Gastrocnemius medialis (tissue), 4 donors: Measurements from ENCODE around the gene APOBR. TPM values are rescaled to one million over a fixed set of nuclear protein-coding genes. Genes with fewer than 3 reads are reported as not detected.
A peak's percentile ranks its signal among the peaks of the same experiment; 100 is the strongest.
"Not testable (repeated sequence)": the region's sequence is repeated elsewhere in the genome, so short reads cannot be mapped to it uniquely, and the experiment has no call there.

ENCODE experiments used
- ATAC-seq, 2 donors: fragments of 150-250 bp; one replicate each; pipeline ENCODE4 v1.9.1; 2016
- DNase-seq, 2 donors: peaks; one replicate each; pipeline ENCODE4 v3.0.0-alpha.2; 2019
- H3K27ac ChIP-seq, 4 donors: fragments of 200-600 bp; sonication (generic); 1 replicate in 1 of 4; 2 replicates in 3 of 4; pipeline ENCODE4 v1.5.1; 2016 to 2018; ENCODE audit warnings: mild to moderate bottlenecking in 2 of 4, moderate library complexity in 1 of 4
- H3K27me3 ChIP-seq, 3 donors: fragments of 200-600 bp; sonication (generic) in 2 of 3; 1 replicate in 1 of 3; 2 replicates in 2 of 3; pipeline versions ENCODE4 v1.5.1 to v1.6.0; 2016 to 2019; ENCODE audit warnings: mild to moderate bottlenecking in 1 of 3, moderate library complexity in 1 of 3
- H3K36me3 ChIP-seq, 2 donors: fragments of 200-600 bp; sonication (generic) in 1 of 2; one replicate each; pipeline ENCODE4 v1.5.1; 2017 to 2018
- H3K4me1 ChIP-seq, 2 donors: fragments of 200-600 bp; sonication (generic) in 1 of 2; one replicate each; pipeline ENCODE4 v1.5.1; 2016 to 2017; ENCODE audit warnings: mild to moderate bottlenecking in 2 of 2
- H3K4me3 ChIP-seq, 4 donors: fragments of 200-600 bp; sonication (generic) in 3 of 4; 1 replicate in 1 of 4; 2 replicates in 3 of 4; pipeline ENCODE4 v1.5.1; 2016 to 2019; ENCODE audit warnings: mild to moderate bottlenecking in 2 of 4
- H3K9me3 ChIP-seq, 3 donors: fragments of 200-600 bp; sonication (generic) in 2 of 3; 1 replicate in 1 of 3; 2 replicates in 2 of 3; pipeline ENCODE4 v1.5.1; 2016 to 2019
- POLR2A ChIP-seq, 2 donors: fragments of 450-650 bp; IDR thresholded peaks; one replicate each; pipeline ENCODE4 v1.6.1; 2017; ENCODE audit warnings: antibody characterized with exemption in 2 of 2, mild to moderate bottlenecking in 2 of 2, moderate library complexity in 2 of 2
- in situ Hi-C, 4 donors: fragments of 200-750 bp; cut with MboI; loops; one replicate each; pipeline versions ENCODE4 v1.15.0 to v1.8.0; 2017; ENCODE audit warnings: low sequenced_read_pairs in 4 of 4
- intact Hi-C: fragments of 100-400 bp; cut with DNase I; formaldehyde crosslinking; loops from one replicate; pipeline ENCODE4 v1.15.1; 2023; ENCODE audit warnings: low total_unique reads
- total RNA-seq, 4 donors: library from RNA; depleted of rRNA; stranded (reverse); fragments of >200 nt; gene quantifications; one replicate each; pipeline versions ENCODE4 v1.1.0 to v1.2.3, GENCODE V29; 2016
- TF ChIP-seq, protein P1 (sequence below), 5 experiments: fragments of 450-650 bp in 3 of 5; fragments of 200-600 bp in 2 of 5; sonication (generic) in 2 of 5; IDR thresholded peaks in 4 of 5; conservative IDR thresholded peaks in 1 of 5; 1 replicate in 4 of 5; 2 replicates in 1 of 5; pipeline ENCODE4 v1.5.1; 2016 to 2019; ENCODE audit warnings: antibody characterized with exemption in 5 of 5, mild to moderate bottlenecking in 3 of 5, moderate library complexity in 3 of 5

The APOBR gene
- total RNA-seq, 4 donors from 2014 or later: 0.15 to 1.4 (median 0.54) TPM

DNA sequence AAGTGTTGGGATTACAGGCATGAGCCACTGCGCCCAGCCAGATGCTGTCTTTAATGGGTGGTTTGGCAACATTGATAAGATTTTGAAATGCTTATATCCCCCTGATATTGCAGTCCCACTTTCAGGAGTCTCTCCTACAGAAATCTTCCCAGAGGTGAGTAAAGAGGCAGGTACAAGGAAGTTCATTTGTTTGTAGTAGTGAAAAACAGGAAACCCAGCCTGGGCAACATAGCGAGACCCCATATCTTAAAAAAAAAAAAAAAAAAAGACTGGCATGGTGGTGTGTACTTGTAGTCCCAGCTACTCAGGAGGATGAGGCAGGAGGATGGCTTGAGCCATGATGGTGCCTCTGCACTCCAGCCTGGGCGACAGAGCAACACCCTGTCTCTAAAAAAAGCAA lies 50.6 kb downstream of the APOBR start:
- Histone ChIP-seq H3K4me1 (peaks cover 0 to 3% of the 10 kb centered on the region in 2 donors), H3K27ac (peak overlapping the region in 1 of 4 donors; percentile 6), H3K9me3 (no peaks in the 10 kb centered on the region), H3K36me3 (no peaks in the 10 kb centered on the region), H3K27me3 (no peaks in the 10 kb centered on the region), H3K4me3 (no peak overlapping the region)
- in situ Hi-C loops: loop anchor here in 2 of 4 donors (5.0 to 25.0 kb wide), 2 partner anchors 53 to 292 kb away; partner anchors contain the start of genes APOBR (in 1 of the 2), CLN3 (in 1 of the 2) and TUFM (in 1 of the 2)
- TF ChIP-seq POLR2A (IDR thresholded peaks at IDR 0.05): no peak
- TF ChIP-seq, protein P1, sequence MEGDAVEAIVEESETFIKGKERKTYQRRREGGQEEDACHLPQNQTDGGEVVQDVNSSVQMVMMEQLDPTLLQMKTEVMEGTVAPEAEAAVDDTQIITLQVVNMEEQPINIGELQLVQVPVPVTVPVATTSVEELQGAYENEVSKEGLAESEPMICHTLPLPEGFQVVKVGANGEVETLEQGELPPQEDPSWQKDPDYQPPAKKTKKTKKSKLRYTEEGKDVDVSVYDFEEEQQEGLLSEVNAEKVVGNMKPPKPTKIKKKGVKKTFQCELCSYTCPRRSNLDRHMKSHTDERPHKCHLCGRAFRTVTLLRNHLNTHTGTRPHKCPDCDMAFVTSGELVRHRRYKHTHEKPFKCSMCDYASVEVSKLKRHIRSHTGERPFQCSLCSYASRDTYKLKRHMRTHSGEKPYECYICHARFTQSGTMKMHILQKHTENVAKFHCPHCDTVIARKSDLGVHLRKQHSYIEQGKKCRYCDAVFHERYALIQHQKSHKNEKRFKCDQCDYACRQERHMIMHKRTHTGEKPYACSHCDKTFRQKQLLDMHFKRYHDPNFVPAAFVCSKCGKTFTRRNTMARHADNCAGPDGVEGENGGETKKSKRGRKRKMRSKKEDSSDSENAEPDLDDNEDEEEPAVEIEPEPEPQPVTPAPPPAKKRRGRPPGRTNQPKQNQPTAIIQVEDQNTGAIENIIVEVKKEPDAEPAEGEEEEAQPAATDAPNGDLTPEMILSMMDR (IDR thresholded peaks at IDR 0.05 in 4 of 5, conservative IDR thresholded peaks at IDR 0.05 in 1 of 5): no peak
- no peak for DNase-seq
- intact Hi-C loops: no loop called here
- ATAC-seq: no peak

DNA sequence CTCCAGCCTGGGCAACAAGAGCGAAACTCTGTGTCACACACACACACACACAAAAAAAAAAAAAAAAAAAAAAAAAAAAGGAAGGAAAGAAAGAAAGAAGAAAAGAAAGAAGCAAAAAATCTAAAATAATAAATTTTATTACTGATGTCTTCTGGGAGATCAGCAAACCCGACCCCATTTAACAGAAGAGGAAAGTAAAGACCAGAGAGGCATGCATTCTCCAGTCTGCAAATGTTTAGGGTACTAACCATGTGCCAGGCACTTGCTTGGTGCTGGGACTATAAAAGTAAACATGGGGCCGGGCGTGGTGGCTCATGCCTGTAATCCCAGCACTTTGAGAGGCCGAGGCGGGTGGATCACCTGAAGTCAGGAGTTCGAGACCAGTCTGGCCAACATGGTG lies 51.5 kb downstream of the APOBR start:
- H3K4me1 ChIP-seq, ATAC-seq, H3K27me3 ChIP-seq, H3K36me3 ChIP-seq, H3K27ac ChIP-seq, intact Hi-C loops, H3K4me3 ChIP-seq, H3K9me3 ChIP-seq, DNase-seq: not testable (repeated sequence)
- in situ Hi-C loops: loop anchor here in 2 of 4 donors (5.0 to 25.0 kb wide), 2 partner anchors 54 to 291 kb away; partner anchors contain the start of genes APOBR (in 1 of the 2), CLN3 (in 1 of the 2) and TUFM (in 1 of the 2)

DNA sequence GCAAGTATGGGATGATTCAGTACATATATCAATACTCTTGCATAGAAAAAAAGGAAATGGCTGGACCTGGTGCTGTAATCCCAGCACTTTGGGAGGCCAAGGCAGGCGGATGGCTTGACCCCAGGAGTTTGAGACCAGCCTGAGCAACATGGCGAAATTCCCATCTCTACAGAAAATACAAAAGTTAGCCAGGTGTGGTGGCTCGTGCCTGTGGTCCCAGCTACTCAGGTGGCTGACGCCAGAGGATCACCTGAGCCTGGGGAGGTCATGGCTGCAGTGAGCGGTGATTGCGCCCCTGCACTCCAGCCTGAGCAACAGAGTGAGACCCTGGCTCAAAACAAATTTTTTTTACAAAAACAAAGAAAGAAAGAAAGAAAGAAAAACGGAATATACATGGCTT lies 52.2 kb downstream of the APOBR start:
- Histone ChIP-seq H3K36me3 (no peaks in the 10 kb centered on the region), H3K4me3 (no peak overlapping the region), H3K27me3 (no peaks in the 10 kb centered on the region), H3K27ac (no peak overlapping the region), H3K4me1 (peaks cover 0 to 3% of the 10 kb centered on the region in 2 donors), H3K9me3 (no peaks in the 10 kb centered on the region)
- in situ Hi-C loops: loop anchor here in 2 of 4 donors (5.0 to 25.0 kb wide), 2 partner anchors 54 to 291 kb away; partner anchors contain the start of genes APOBR (in 1 of the 2), CLN3 (in 1 of the 2) and TUFM (in 1 of the 2)
- TF ChIP-seq, protein P1 (IDR thresholded peaks at IDR 0.05 in 4 of 5, conservative IDR thresholded peaks at IDR 0.05 in 1 of 5): no peak
- no peak for TF ChIP-seq POLR2A (IDR thresholded peaks at IDR 0.05)
- no peak for ATAC-seq
- DNase-seq: no peak
- intact Hi-C loops: no loop called here

DNA sequence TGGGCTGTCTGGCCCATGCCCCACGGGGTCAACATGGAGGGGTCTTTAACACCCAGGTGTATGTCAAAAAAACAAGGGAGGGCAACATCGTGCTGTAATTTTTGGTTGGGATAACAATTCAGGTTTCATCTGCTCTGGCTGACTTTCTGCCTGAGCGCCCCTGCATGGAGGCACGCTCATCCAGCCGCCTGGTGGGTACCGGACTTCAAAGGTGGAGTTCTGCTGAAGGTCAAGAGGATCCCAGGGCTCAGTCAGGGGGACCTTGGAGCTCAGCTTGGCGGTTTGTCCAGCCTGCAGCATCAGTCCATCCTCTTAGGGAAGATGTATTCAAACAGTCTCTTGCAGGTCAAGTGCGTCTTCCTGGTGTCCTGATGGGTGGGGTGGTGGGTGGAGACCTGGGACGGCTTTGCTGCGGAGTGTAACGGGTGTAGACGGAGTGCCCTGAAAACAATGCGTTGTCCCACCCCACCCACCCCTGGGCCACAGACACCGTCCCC lies 53.9 kb downstream of the APOBR start:
- intact Hi-C loops: loop anchor here (1.0 kb wide), 1 partner anchor 57 kb away; no protein-coding TSS in a partner anchor

More for the DNA sequence above, 53.9 kb downstream of the APOBR start:
- no peak for TF ChIP-seq POLR2A (IDR thresholded peaks at IDR 0.05)
- TF ChIP-seq, protein P1 (IDR thresholded peaks at IDR 0.05 in 4 of 5, conservative IDR thresholded peaks at IDR 0.05 in 1 of 5): no peak
- Histone ChIP-seq H3K36me3 (no peaks in the 10 kb centered on the region), H3K9me3 (no peaks in the 10 kb centered on the region), H3K27me3 (no peaks in the 10 kb centered on the region), H3K4me1 (peaks cover 3 to 5% of the 10 kb centered on the region in 2 donors), H3K27ac (no peak overlapping the region), H3K4me3 (no peak overlapping the region)
- no peak for DNase-seq
- no peak for ATAC-seq
- in situ Hi-C loops: loop anchor here in 2 of 4 donors (5.0 to 25.0 kb wide), 2 partner anchors 56 to 289 kb away; partner anchors contain the start of genes APOBR (in 1 of the 2), CLN3 (in 1 of the 2) and TUFM (in 1 of the 2)

Other genes starting within 250 kb of the APOBR start
- gene SBK1, start 202.1 kb upstream of the APOBR start, total RNA-seq: 1 to 10 TPM; 1.8 to 6.4 (median 4.5) TPM
- gene NPIPB6, start 131.1 kb upstream of the APOBR start, total RNA-seq: 10 to 100 TPM in 1 of 4 donors, under 1 TPM in 2, not detected in 1; 0.38 to 10.9 (median 0.53) TPM
- gene EIF3CL, start 90.8 kb upstream of the APOBR start, total RNA-seq: 100 to 1,000 TPM in 3 of 4 donors, 10 to 100 TPM in 1; 95.6 to 220 (median 163) TPM
- not detected for gene NPIPB7, start 22.3 kb upstream of the APOBR start, total RNA-seq
- gene CLN3, start 2.6 kb upstream of the APOBR start, total RNA-seq: 10 to 100 TPM; 11.0 to 20.6 (median 18.8) TPM
- gene IL27, start 12.2 kb downstream of the APOBR start, total RNA-seq: not detected
- 10 to 100 TPM; 18.7 to 44.3 (median 22.6) TPM for gene NUPR1, start 44.3 kb downstream of the APOBR start, total RNA-seq
- gene SGF29, start 59.3 kb downstream of the APOBR start, total RNA-seq: 10 to 100 TPM; 35.1 to 50.4 (median 41.9) TPM
- gene SULT1A2, start 102.4 kb downstream of the APOBR start, total RNA-seq: under 1 TPM in 1 of 4 donors, not detected in 3; 0.46 TPM
- gene SULT1A1, start 115.4 kb downstream of the APOBR start, total RNA-seq: 10 to 100 TPM in 1 of 4 donors, 1 to 10 TPM in 3; 5.7 to 10.0 (median 8.2) TPM
- under 1 TPM in 1 of 4 donors, not detected in 3; 0.31 TPM for gene NPIPB8, start 143.4 kb downstream of the APOBR start, total RNA-seq
- gene EIF3C, start 216.8 kb downstream of the APOBR start, total RNA-seq: 100 to 1,000 TPM; 146 to 363 (median 247) TPM